Fibroblast of lung (primary cell): Measurements from ENCODE around the gene STXBP5. TPM values are rescaled to one million over a fixed set of nuclear protein-coding genes. Genes with fewer than 3 reads are reported as not detected.

Source experiments
- DNase-seq, 2 donors: peaks; one replicate each; pipeline versions ENCODE4 v3.0.0 to v3.0.0-alpha.2; 2010; ENCODE audit warnings: low read depth in 2 of 2
- H2AFZ ChIP-seq: 2 replicates; pipeline ENCODE4 v1.5.1; 2012; ENCODE audit warnings: low read length, control low read depth, inconsistent platforms
- H3K27ac ChIP-seq: 2 replicates; pipeline ENCODE4 v1.5.1; 2011; ENCODE audit warnings: low read length, control low read depth; ENCODE audit not compliant: insufficient read depth
- H3K27me3 ChIP-seq: 2 replicates; pipeline ENCODE4 v1.5.1; 2011; ENCODE audit warnings: mild to moderate bottlenecking, low read length; ENCODE audit not compliant: control insufficient read depth, insufficient read depth
- H3K36me3 ChIP-seq: 2 replicates; pipeline ENCODE4 v1.5.1; 2011; ENCODE audit warnings: low read length; ENCODE audit not compliant: control insufficient read depth, insufficient read depth
- H3K4me1 ChIP-seq: 2 replicates; pipeline ENCODE4 v1.5.1; 2011; ENCODE audit warnings: low read length; ENCODE audit not compliant: control insufficient read depth, insufficient read depth; ENCODE audit errors: extremely low read depth
- H3K4me2 ChIP-seq: 2 replicates; pipeline ENCODE4 v1.5.1; 2011; ENCODE audit warnings: low read length, control low read depth; ENCODE audit not compliant: insufficient read depth; ENCODE audit errors: extremely low read depth
- H3K4me3 ChIP-seq, 4 experiments: fragments of 200-600 bp in 1 of 4; sonication (generic) in 1 of 4; replicated peaks in 1 of 4; 2 replicates each; pipeline ENCODE4 v1.5.1; 2011 to 2016; ENCODE audit warnings: low read length in 4 of 4, low read depth in 3 of 4, mild to moderate bottlenecking in 3 of 4, control low read depth in 2 of 4, inconsistent platforms in 1 of 4, mixed read lengths in 1 of 4; ENCODE audit not compliant: insufficient read depth in 1 of 4; ENCODE audit errors: control extremely low read depth in 1 of 4
- H3K79me2 ChIP-seq: 2 replicates; pipeline ENCODE4 v1.5.1; 2012; ENCODE audit warnings: mild to moderate bottlenecking, low read length, inconsistent platforms; ENCODE audit not compliant: control insufficient read depth, insufficient read depth
- H3K9ac ChIP-seq: 2 replicates; pipeline ENCODE4 v1.5.1; 2011; ENCODE audit warnings: mild to moderate bottlenecking, low read length, control low read depth; ENCODE audit not compliant: insufficient read depth
- H3K9me3 ChIP-seq: 2 replicates; pipeline ENCODE4 v1.5.1; 2012; ENCODE audit warnings: low read depth, low read length; ENCODE audit not compliant: control insufficient read depth, insufficient read depth
- H4K20me1 ChIP-seq: 2 replicates; pipeline ENCODE4 v1.5.1; 2011; ENCODE audit warnings: low read length; ENCODE audit not compliant: control insufficient read depth, insufficient read depth; ENCODE audit errors: extremely low read depth
- CTCF ChIP-seq, 2 donors: IDR thresholded peaks in 1 of 2; conservative IDR thresholded peaks in 1 of 2; 1 replicate in 1 of 2; 2 replicates in 1 of 2; pipeline ENCODE4 v1.5.1; 2011 to 2012; ENCODE audit warnings: low read length in 2 of 2, control low read depth in 1 of 2, inconsistent platforms in 1 of 2, low read depth in 1 of 2, mild to moderate bottlenecking in 1 of 2
- EZH2 ChIP-seq: IDR thresholded peaks from 2 replicates; pipeline ENCODE4 v1.5.1; 2012; ENCODE audit warnings: low read length, control low read depth, mild to moderate bottlenecking; ENCODE audit errors: missing control alignments
- polyA plus RNA-seq, 2 donors: library from polyadenylated mRNA; depleted of rRNA in 1 of 2; stranded (reverse) in 1 of 2; unstranded in 1 of 2; fragments of >200 nt; gene quantifications; 2 replicates each; pipeline ENCODE4 v1.2.1, GENCODE V29; 2011 to 2012; ENCODE audit warnings: missing spikeins in 1 of 2
- total RNA-seq: library from RNA; depleted of rRNA; stranded (reverse); fragments of >200 nt; gene quantifications from 2 replicates; pipeline ENCODE4 v1.2.1, GENCODE V29; 2014

STXBP5 gene
- total and polyA plus RNA-seq, 2 donors (not counting 1 experiment from before 2014, with no cell fraction given): 27.6 to 90.7 TPM

GRCh38 chr6:147366290-147366689 is 162.1 kb downstream of the STXBP5 start:
- Histone ChIP-seq H3K4me3 (no peak overlapping the region), H3K4me2 (no peak overlapping the region), H4K20me1 (no peaks in the 10 kb centered on the region), H3K27ac (no peak overlapping the region), H3K9me3 (no peaks in the 10 kb centered on the region), H2AFZ (no peak overlapping the region), H3K27me3 (no peaks in the 10 kb centered on the region), H3K9ac (no peak overlapping the region), H3K4me1 (no peaks in the 10 kb centered on the region), H3K36me3 (peaks cover 2% of the 10 kb centered on the region), H3K79me2 (no peaks in the 10 kb centered on the region)
- DNase-seq: peak in 1 of 2 donors; percentile 4
- TF ChIP-seq CTCF (conservative IDR thresholded peaks at IDR 0.05 in 1 of 2, IDR thresholded peaks at IDR 0.05 in 1 of 2; ENCODE audit: low read depth in 1 of 2, low read length in 2 of 2) (no peak), EZH2 (no peak)

- no peak overlapping the region for H3K27ac ChIP-seq
- no peak overlapping the region for H3K4me2 ChIP-seq
- peaks cover 3% of the 10 kb centered on the region for H3K36me3 ChIP-seq
- no peaks in the 10 kb centered on the region for H3K4me1 ChIP-seq
- H3K27me3 ChIP-seq: no peaks in the 10 kb centered on the region
- no peaks in the 10 kb centered on the region for H4K20me1 ChIP-seq
- H3K9ac ChIP-seq: no peak overlapping the region
- TF ChIP-seq EZH2 (no peak), CTCF (conservative IDR thresholded peaks at IDR 0.05 in 1 of 2, IDR thresholded peaks at IDR 0.05 in 1 of 2; ENCODE audit: low read depth in 1 of 2, low read length in 2 of 2) (no peak)
- H3K9me3 ChIP-seq: no peaks in the 10 kb centered on the region
- H3K4me3 ChIP-seq: no peak overlapping the region
- H2AFZ ChIP-seq: no peak overlapping the region
- no peaks in the 10 kb centered on the region for H3K79me2 ChIP-seq
- DNase-seq: no peak
These were observed 167.1 kb downstream of the STXBP5 start for GRCh38 chr6:147371325-147371724.

GRCh38 chr6:147372806-147373205 is 168.6 kb downstream of the STXBP5 start:
- Histone ChIP-seq H3K4me3 (no peak overlapping the region), H3K36me3 (peaks cover 3% of the 10 kb centered on the region), H3K27me3 (no peaks in the 10 kb centered on the region), H4K20me1 (no peaks in the 10 kb centered on the region), H3K4me2 (no peak overlapping the region), H2AFZ (no peak overlapping the region), H3K4me1 (no peaks in the 10 kb centered on the region), H3K79me2 (no peaks in the 10 kb centered on the region), H3K9ac (no peak overlapping the region), H3K9me3 (no peaks in the 10 kb centered on the region), H3K27ac (no peak overlapping the region)
- TF ChIP-seq EZH2 (no peak), CTCF (conservative IDR thresholded peaks at IDR 0.05 in 1 of 2, IDR thresholded peaks at IDR 0.05 in 1 of 2; ENCODE audit: low read depth in 1 of 2, low read length in 2 of 2) (no peak)
- no peak for DNase-seq
